Uterus (tissue), 4 donors: ENCODE data around the gene ITGB1. TPM values are rescaled to one million over a fixed set of nuclear protein-coding genes. Genes with fewer than 3 reads are reported as not detected.

Source experiments
- DNase-seq, 2 donors: peaks; one replicate each; pipeline ENCODE4 v3.0.0-alpha.2; 2019 to 2020
- H3K27ac ChIP-seq, 2 donors: fragments of 200-600 bp; sonication (generic); 1 replicate in 1 of 2; 2 replicates in 1 of 2; pipeline ENCODE4 v1.5.1; 2016 to 2018
- H3K27me3 ChIP-seq, 2 donors: fragments of 200-600 bp; sonication (generic); one replicate each; pipeline ENCODE4 v1.5.1; 2018 to 2019; ENCODE audit warnings: control low read depth in 1 of 2
- H3K36me3 ChIP-seq, 2 donors: fragments of 200-600 bp; sonication (generic); one replicate each; pipeline ENCODE4 v1.5.1; 2019; ENCODE audit warnings: control low read depth in 1 of 2
- H3K4me1 ChIP-seq, 2 donors: fragments of 200-600 bp; sonication (generic); one replicate each; pipeline ENCODE4 v1.5.1; 2018 to 2019; ENCODE audit warnings: control low read depth in 1 of 2
- H3K4me3 ChIP-seq, 2 donors: fragments of 200-600 bp; sonication (generic); 1 replicate in 1 of 2; 2 replicates in 1 of 2; pipeline ENCODE4 v1.5.1; 2018 to 2019; ENCODE audit warnings: mild to moderate bottlenecking in 1 of 2
- H3K9me3 ChIP-seq, 2 donors: fragments of 200-600 bp; sonication (generic); one replicate each; pipeline ENCODE4 v1.5.1; 2019; ENCODE audit warnings: control low read depth in 1 of 2
- POLR2A ChIP-seq, 2 donors: fragments of 450-650 bp; IDR thresholded peaks; one replicate each; pipeline ENCODE4 v1.6.1; 2016; ENCODE audit warnings: antibody characterized with exemption in 2 of 2, mild to moderate bottlenecking in 1 of 2, moderate library complexity in 1 of 2
- intact Hi-C: fragments of 100-400 bp; cut with DNase I; formaldehyde crosslinking; loops from one replicate; pipeline ENCODE4 v1.15.1; 2023; ENCODE audit warnings: low total_unique reads
- total RNA-seq, 4 donors: library from RNA; depleted of rRNA in 3 of 4; stranded (reverse); fragments of >200 nt in 3 of 4; gene quantifications; one replicate each; pipeline versions ENCODE4 v1.1.0 to v1.2.4, GENCODE V29; 2014 to 2023
- TF ChIP-seq, protein P1 (sequence below), 4 experiments: fragments of 200-600 bp in 2 of 4; fragments of 450-650 bp in 2 of 4; sonication (generic) in 2 of 4; IDR thresholded peaks; one replicate each; pipeline ENCODE4 v1.5.1; 2016 to 2019; ENCODE audit warnings: antibody characterized with exemption in 4 of 4, mild to moderate bottlenecking in 2 of 4, moderate library complexity in 1 of 4
- donor health status: DM: yes; HTN: yes; CAD: no.

Gene ITGB1
- total RNA-seq, 4 donors from 2014 or later, result 484 to 1,046 (median 601) TPM

- Histone ChIP-seq H3K9me3 (no peaks in the 10 kb centered on the region), H3K36me3 (no peaks in the 10 kb centered on the region)
Observed at GRCh38 chr10:32937911-32938424, 20.1 kb downstream of the ITGB1 start.

GRCh38 chr10:32932225-32932729 is 25.8 kb downstream of the ITGB1 start:
- TF ChIP-seq, protein P1, sequence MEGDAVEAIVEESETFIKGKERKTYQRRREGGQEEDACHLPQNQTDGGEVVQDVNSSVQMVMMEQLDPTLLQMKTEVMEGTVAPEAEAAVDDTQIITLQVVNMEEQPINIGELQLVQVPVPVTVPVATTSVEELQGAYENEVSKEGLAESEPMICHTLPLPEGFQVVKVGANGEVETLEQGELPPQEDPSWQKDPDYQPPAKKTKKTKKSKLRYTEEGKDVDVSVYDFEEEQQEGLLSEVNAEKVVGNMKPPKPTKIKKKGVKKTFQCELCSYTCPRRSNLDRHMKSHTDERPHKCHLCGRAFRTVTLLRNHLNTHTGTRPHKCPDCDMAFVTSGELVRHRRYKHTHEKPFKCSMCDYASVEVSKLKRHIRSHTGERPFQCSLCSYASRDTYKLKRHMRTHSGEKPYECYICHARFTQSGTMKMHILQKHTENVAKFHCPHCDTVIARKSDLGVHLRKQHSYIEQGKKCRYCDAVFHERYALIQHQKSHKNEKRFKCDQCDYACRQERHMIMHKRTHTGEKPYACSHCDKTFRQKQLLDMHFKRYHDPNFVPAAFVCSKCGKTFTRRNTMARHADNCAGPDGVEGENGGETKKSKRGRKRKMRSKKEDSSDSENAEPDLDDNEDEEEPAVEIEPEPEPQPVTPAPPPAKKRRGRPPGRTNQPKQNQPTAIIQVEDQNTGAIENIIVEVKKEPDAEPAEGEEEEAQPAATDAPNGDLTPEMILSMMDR (IDR thresholded peaks at IDR 0.05), result no peak
- no peak for TF ChIP-seq POLR2A (IDR thresholded peaks at IDR 0.05)
- Histone ChIP-seq H3K4me3 (no peak overlapping the region), H3K27me3 (no peaks in the 10 kb centered on the region), H3K9me3 (no peaks in the 10 kb centered on the region), H3K27ac (no peak overlapping the region), H3K4me1 (no peaks in the 10 kb centered on the region), H3K36me3 (no peaks in the 10 kb centered on the region)
- intact Hi-C loops, result no loop called here
- no peak for DNase-seq

More at GRCh38 chr10:32937911-32938424, 20.1 kb downstream of the ITGB1 start:
- intact Hi-C loops, result no loop called here
- H3K4me1 ChIP-seq, result peaks cover 0 to 16% of the 10 kb centered on the region in 2 donors
- no peak overlapping the region for H3K4me3 ChIP-seq
- TF ChIP-seq, protein P1 (IDR thresholded peaks at IDR 0.05), result no peak
- TF ChIP-seq POLR2A (IDR thresholded peaks at IDR 0.05), result no peak
- peak overlapping the region; percentile 58 to 70 for H3K27ac ChIP-seq
- no peaks in the 10 kb centered on the region for H3K27me3 ChIP-seq
- DNase-seq, result no peak

DNA sequence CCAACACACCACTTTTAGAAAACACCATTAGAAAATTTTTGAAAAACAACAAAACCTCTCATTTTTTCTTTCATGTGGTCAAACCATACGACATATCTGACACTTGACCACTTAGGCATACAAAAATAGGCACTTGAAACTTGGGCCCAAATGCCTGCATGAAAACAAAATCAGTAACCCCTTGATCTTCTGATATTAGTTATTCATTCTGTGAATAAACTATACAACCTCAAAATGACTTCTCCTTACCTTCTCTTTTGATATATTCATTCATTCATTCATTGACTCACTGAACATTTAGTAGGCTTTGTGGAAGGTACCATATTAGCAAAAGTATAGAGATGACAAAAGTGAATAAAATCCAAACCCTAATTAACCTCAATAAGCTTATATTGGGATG is 26.4 kb downstream of the ITGB1 start:
- Histone ChIP-seq H3K36me3 (no peaks in the 10 kb centered on the region), H3K4me1 (no peaks in the 10 kb centered on the region), H3K27ac (no peak overlapping the region), H3K4me3 (no peak overlapping the region), H3K27me3 (no peaks in the 10 kb centered on the region), H3K9me3 (no peaks in the 10 kb centered on the region)
- TF ChIP-seq, protein P1 (IDR thresholded peaks at IDR 0.05), result no peak
- TF ChIP-seq POLR2A (IDR thresholded peaks at IDR 0.05), result no peak
- DNase-seq, result no peak
- intact Hi-C loops, result no loop called here

- H3K4me3 ChIP-seq, result no peak overlapping the region
- H3K4me1 ChIP-seq, result no peaks in the 10 kb centered on the region
- no peak overlapping the region for H3K27ac ChIP-seq
- DNase-seq, result no peak
- TF ChIP-seq, protein P1 (IDR thresholded peaks at IDR 0.05), result no peak
- TF ChIP-seq POLR2A (IDR thresholded peaks at IDR 0.05), result no peak
- intact Hi-C loops, result no loop called here
- no peaks in the 10 kb centered on the region for H3K9me3 ChIP-seq
- H3K36me3 ChIP-seq, result no peaks in the 10 kb centered on the region
- no peaks in the 10 kb centered on the region for H3K27me3 ChIP-seq
Observed at GRCh38 chr10:32930036-32930435, 28.0 kb downstream of the ITGB1 start.

- H3K4me1 ChIP-seq, result no peaks in the 10 kb centered on the region
- H3K36me3 ChIP-seq, result no peaks in the 10 kb centered on the region
- TF ChIP-seq POLR2A (IDR thresholded peaks at IDR 0.05), result no peak
- TF ChIP-seq, protein P1 (IDR thresholded peaks at IDR 0.05), result no peak
- H3K4me3 ChIP-seq, result no peak overlapping the region
- no peak for DNase-seq
- no peaks in the 10 kb centered on the region for H3K9me3 ChIP-seq
- H3K27me3 ChIP-seq, result no peaks in the 10 kb centered on the region
- intact Hi-C loops, result no loop called here
- peak overlapping the region in 1 of 2 donors; percentile 20 for H3K27ac ChIP-seq
Observed at GRCh38 chr10:32929634-32930033, 28.4 kb downstream of the ITGB1 start.
